LNCaP clone FGC (cell line): Measurements from ENCODE around the gene WIPI1.
"Not testable (repeated sequence)": the region's sequence is repeated elsewhere in the genome, so short reads cannot be mapped to it uniquely, and the experiment has no call there.

Source experiments
- DNase-seq: peaks from one replicate; pipeline ENCODE4 v3.0.0-alpha.2; 2011; ENCODE audit warnings: low read depth
- H3K4me3 ChIP-seq: 2 replicates; pipeline ENCODE4 v1.5.1; 2011; ENCODE audit warnings: mild to moderate bottlenecking, low read depth, low read length, control low read depth
- CTCF ChIP-seq: IDR thresholded peaks from 2 replicates; pipeline ENCODE4 v1.5.1; 2012; ENCODE audit warnings: mild to moderate bottlenecking; ENCODE audit not compliant: control insufficient read depth, insufficient read depth; ENCODE audit errors: extremely low read depth

The WIPI1 gene

DNA sequence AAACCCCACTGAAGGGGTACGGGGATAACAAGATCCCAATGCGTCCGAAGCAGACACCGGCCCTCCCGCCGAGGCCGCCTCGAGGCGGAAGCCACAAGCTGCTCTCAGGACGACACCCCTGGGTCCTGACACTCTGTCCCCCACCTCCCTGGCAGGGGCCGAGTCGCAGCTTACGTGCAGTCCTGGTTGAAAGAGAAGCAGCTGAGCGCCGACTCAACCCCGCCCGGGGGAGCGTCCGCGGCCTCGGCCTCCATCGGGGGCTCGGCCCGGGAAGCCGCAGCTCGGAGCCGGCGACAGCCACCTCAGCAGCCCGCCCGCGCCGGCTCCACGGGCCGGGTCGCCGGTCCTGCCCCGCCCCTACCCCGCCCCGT, at the start of gene WIPI1:
Gene WIPI1 (minus strand): TSS at position 329 of the 371 bp plus-strand sequence. CDS start 75 bp downstream, at position 254.
- no peak for DNase-seq
- H3K4me3 ChIP-seq = peak within 1 kb of the TSS; percentile 57
- TF ChIP-seq CTCF = no peak

DNA sequence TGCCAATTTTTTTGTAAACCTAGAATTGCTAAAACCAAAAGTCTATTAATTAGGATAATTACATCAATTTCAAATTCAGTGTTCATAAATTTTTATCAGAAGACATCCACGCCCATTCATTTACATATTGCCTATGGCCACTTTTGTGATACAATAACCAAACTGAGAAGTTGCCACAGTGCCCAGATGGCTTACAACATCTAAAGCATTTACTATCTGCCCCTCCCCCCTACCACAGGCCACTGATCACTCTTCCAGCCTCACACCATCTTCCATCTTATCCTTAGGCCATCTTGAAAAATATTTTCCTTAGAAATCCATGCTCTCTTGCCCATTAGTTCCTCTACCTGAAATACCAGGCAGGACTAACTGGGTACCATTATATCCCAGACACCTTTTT, 48.7 kb upstream of the WIPI1 start:
- no peak for DNase-seq
- no peak overlapping the region for H3K4me3 ChIP-seq
- TF ChIP-seq CTCF = no peak

- no peak for DNase-seq
- H3K4me3 ChIP-seq = no peak overlapping the region
- no peak for TF ChIP-seq CTCF
Measured at GRCh38 chr17:68501074-68501473, 43.8 kb upstream of the WIPI1 start.

DNA sequence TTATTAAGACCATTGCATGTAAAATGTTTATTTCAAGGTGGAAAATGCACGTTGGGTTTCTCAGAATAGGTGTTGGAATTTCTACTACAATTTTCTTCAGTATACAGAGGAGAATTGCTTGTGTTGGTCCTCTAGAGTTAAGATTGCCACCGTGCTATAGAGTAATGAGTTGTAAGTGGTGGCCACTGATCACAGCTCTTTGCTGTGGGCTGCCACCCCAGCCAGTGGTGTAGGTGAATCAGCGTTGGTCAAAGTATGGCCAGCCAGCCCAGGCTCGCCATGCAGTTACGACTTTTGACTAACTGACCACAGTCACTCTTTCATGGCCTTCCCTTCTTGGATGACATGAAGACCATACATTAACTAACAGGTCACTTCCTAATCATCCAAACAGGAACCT, 42.3 kb upstream of the WIPI1 start:
- no peak overlapping the region for H3K4me3 ChIP-seq
- no peak for TF ChIP-seq CTCF
- no peak for DNase-seq

DNA sequence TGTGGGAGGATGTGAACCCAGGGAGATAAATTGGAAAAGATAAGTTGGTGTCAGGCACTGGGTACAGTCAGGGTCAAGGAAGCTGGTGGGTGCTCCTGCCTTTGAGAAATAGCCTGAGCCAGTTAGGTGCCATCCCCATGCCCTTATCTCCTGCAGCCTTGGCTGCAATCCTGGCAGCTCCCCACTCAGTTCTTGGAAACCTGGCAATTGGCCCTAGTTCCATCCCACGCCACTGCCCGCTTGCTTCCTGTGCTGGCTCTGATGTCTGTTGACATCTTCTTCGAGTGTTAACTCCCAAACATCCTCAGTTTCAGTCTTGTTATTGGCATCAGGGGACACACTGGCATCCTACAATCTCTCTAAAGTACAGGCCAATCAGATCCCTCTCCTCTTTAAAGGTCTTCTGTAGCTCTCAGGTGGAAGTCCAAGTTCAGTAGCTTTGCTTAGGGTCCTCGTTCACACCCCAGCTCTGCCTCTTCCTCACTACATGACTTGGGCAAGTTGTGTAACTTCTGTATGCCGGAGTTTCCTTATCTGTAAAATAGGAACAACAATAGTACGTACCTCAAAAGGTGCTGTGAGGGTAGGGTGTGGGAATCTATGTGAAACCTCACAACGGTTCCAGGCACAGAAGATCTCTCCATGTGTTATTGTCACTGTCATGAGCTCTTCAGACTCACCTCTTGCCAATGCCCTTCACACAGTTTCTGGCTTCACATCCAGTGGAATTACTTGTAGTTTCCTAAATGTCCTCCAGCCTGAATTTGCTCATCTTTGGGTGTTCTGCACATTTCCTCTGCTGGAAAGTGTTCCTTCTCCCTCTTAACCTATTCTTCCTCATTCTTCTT, 41.4 kb upstream of the WIPI1 start:
- TF ChIP-seq CTCF = no peak
- DNase-seq = no peak
- no peak overlapping the region for H3K4me3 ChIP-seq

GRCh38 chr17:68497885-68498319, 40.6 kb upstream of the WIPI1 start:
- H3K4me3 ChIP-seq = no peak overlapping the region
- TF ChIP-seq CTCF = no peak
- DNase-seq = no peak

- TF ChIP-seq CTCF = no peak
- no peak for DNase-seq
- no peak overlapping the region for H3K4me3 ChIP-seq
Measured at GRCh38 chr17:68495081-68495480, 37.8 kb upstream of the WIPI1 start.

- H3K4me3 ChIP-seq, DNase-seq: not testable (repeated sequence)
Measured at GRCh38 chr17:68492394-68493054, 35.2 kb upstream of the WIPI1 start.
